Measurements from ENCODE around the gene CPE.

The CPE gene

DNA sequence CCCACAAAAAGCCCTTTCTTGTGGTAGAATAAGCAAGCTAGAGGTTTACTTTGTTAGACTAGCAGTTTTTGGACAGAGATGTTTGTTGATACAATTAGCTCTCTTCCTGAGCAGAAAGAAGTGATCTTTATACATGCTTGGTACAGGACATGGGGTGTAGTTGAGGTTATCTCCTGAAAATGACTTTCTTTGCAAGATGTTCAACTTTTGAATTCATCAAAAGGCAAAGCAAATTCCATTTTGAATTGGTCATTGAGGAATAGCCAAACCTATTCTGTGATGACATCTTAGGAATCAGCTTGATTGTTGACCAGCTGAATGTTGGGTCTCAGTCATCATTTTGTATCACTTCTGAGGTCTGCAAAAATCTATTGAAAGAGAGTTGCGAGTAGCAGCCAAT, 3.8 kb downstream of the CPE start:
- TF ChIP-seq CTCF (IDR thresholded peaks at IDR 0.05) = no peak

DNA sequence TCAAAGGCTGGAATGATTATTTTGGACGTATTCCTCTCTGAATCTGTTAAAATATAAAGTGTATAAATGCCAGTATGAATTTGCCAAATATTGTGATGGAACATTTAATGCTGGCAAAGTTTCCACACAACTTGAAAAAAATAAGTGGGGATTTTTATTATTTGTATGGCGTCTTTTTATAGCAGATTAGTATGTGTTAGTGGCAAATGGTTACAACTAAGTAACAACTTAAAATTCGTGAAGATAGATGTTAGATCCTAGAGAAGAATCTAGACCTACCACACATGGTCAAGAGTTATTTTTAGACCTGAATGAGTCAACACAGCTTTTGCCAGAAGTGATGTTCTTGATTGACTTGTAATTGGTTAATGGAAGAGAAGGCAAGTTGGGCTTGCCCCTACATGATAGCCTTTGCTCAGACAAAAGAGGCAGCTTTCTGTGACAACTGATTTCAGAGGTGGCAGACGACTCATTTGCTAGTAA, 4.8 kb downstream of the CPE start:
- TF ChIP-seq CTCF (IDR thresholded peaks at IDR 0.05) = no peak

DNA sequence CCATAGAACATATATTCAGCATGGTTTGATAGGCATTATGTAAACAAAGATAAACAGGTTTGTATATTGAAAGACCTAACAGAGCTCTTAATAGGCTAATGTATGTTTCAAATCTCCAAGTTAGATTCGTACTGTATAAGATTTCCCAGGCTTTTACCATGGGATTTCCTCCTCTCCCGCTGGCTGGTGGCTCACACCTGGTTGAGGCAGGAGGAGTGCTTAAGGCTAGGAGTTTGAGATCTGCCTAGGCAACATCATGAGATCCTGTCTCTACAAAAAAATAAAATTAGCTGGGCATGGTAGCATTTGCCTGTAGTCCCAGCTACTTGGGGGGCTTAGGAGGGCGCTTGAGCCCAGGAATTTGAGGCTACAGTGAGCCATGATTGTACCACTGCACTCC, 5.4 kb downstream of the CPE start:
- no peak for TF ChIP-seq CTCF (IDR thresholded peaks at IDR 0.05)

- TF ChIP-seq CTCF (IDR thresholded peaks at IDR 0.05) = no peak
Measured at GRCh38 chr4:165384598-165384997, 5.8 kb downstream of the CPE start.

DNA sequence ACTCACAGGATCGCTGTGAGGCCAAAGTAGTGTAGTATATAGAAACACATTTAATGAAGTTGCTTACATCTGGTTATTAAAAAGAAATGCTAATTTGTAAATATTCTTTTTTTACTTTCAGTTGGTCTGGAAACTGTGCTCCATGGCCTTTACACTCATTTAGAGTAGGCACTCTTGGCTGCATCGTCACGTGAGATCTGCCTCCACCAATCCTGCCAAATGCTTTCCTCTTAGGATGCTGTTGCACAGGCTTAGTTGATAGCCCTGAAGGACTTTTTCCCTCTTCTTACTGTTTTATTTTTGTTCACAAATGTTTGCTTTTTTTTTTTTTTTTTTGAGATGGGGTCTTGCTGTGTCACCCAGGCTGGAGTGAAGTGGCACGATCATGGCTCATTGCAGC, 6.3 kb downstream of the CPE start:
- TF ChIP-seq CTCF (IDR thresholded peaks at IDR 0.05) = no peak

DNA sequence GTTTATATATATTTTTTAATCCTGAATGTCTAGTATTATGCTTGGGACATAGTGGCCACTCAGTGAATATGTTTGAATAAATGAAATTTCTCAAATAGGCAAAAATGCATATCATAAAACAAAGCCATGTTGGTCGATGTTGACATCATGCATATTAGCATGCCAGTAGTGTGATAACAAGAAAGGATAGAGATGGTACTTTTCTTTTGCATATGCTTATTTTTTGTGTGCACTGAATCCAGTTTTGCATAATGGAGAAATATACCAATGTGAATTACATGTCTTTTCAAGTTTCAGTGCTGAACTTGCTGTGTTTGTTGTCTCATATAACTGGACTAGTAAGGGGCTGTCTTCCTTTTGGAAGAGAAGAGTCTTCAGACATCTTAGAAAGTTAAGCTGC, 7.5 kb downstream of the CPE start:
- no peak for TF ChIP-seq CTCF (IDR thresholded peaks at IDR 0.05)

DNA sequence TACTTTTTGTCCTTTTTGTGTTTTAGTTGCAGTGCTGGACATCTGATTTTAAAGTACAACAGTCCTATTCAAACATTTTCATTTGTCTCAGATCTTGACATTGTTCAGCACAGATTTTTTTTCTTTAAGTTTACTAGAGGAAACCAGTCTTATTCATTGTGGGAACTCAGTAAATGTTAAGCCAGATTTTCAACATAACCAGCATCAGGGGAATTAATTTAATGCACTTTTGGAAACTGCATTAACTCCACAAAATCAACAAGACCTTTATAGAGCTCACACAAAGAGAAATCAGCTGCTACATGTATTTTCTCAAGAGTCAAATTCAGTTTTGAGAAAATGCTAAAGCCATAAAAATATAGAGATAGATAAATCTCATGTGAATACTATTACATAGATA, 9.9 kb downstream of the CPE start:
- no peak for TF ChIP-seq CTCF (IDR thresholded peaks at IDR 0.05)

- TF ChIP-seq CTCF (IDR thresholded peaks at IDR 0.05) = no peak
Measured at GRCh38 chr4:165393051-165393450, 14.2 kb downstream of the CPE start.
